GM12864 (cell line): ENCODE data around the gene COQ8B.

Experiments
- DNase-seq: peaks from one replicate; pipeline ENCODE4 v3.0.0-alpha.2; 2011; ENCODE audit warnings: low read depth
- H3K4me3 ChIP-seq: 2 replicates; pipeline ENCODE4 v1.5.1; 2011; ENCODE audit warnings: mild to moderate bottlenecking, low read depth, low read length, control low read depth
- TF ChIP-seq, protein P1 (sequence below): IDR thresholded peaks from 2 replicates; pipeline ENCODE4 v1.5.1; 2011; ENCODE audit warnings: low read depth, mild to moderate bottlenecking, moderate library complexity, low read length, control low read depth, inconsistent platforms; ENCODE audit errors: missing control alignments

The COQ8B gene

DNA sequence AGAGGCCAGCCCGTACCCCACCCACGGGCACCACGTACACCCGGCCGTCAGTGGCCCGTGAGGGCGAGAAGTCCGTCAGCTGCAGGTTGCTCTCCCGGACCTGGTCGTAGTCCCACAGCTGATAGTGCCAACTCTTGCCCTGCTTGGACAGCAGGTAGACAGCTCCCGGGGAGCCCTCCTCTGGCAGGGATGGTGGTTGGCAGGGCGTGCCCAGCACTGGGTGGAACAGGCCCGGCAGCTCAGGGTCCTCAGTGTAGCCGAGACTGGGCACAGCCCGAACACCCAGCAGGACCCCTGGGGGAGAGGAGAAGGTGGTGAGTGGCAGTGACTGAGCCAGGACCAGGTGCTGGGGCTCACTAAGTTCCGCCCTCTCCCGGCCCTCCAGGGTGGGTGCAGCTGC lies 25.8 kb upstream of the COQ8B start:
- no peak overlapping the region for H3K4me3 ChIP-seq
- TF ChIP-seq, protein P1, sequence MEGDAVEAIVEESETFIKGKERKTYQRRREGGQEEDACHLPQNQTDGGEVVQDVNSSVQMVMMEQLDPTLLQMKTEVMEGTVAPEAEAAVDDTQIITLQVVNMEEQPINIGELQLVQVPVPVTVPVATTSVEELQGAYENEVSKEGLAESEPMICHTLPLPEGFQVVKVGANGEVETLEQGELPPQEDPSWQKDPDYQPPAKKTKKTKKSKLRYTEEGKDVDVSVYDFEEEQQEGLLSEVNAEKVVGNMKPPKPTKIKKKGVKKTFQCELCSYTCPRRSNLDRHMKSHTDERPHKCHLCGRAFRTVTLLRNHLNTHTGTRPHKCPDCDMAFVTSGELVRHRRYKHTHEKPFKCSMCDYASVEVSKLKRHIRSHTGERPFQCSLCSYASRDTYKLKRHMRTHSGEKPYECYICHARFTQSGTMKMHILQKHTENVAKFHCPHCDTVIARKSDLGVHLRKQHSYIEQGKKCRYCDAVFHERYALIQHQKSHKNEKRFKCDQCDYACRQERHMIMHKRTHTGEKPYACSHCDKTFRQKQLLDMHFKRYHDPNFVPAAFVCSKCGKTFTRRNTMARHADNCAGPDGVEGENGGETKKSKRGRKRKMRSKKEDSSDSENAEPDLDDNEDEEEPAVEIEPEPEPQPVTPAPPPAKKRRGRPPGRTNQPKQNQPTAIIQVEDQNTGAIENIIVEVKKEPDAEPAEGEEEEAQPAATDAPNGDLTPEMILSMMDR, result no peak
- DNase-seq, result no peak

DNA sequence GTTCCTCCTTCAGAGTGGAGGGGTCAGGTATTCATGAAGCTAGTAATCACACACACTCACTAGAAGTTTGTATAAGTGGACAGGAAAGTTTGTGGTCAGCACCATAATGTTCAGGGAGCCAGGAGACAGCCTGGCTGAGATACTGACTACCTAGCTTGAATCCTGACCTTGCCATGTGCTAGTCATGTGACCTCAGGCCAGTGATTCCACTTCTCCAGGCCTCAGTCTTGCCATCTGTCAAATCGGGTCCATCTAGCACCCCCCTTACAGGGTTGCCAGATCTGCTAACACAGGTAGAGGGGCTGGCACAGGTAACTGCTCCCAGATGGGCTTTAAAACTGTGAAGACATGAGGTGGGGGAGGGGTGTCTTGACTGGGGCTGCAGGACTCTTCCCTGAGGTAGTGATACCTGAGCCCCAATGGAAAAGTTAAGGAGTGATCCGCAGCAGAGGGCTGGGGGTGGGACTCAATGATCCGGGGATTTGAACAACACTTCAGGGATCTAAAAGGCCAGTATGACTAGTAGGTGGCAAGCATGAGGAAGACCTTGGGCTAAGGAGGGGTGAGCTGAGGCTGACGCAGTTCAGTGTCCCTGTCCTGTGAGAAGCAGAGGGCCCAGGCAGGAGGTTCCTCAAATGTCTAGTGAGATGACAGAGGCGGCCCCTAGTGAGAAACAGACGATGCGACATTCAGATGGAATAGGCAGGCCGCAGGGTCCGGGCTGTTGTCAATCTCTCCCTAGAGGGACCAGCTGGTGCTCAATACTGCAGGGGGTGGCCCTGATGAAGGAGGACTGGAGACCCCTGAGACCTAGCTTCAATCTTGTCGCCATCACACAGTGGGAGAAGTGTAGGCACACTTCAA lies 25.1 kb upstream of the COQ8B start:
- no peak for DNase-seq
- no peak overlapping the region for H3K4me3 ChIP-seq
- TF ChIP-seq, protein P1, result no peak

DNA sequence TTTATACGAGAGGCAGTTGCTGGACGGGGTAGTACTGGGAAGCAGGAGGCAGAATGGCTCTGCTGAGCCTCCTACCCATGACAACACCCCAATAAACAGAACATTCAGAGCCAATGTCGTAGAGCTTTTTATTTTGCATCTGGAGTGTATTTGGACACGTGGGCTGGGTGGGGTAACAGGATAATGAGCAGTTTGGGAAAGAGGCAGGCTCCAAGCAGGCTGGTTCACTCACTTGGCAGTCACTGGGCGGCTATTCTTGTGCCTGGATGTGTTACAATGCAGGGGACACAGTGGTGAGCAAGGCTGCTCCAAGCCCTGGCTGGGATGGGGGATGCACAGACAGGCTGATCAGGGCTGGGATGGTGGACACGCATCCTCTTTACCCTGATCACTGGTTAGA lies 24.1 kb upstream of the COQ8B start:
- TF ChIP-seq, protein P1, result no peak
- H3K4me3 ChIP-seq, result no peak overlapping the region
- DNase-seq, result no peak

DNA sequence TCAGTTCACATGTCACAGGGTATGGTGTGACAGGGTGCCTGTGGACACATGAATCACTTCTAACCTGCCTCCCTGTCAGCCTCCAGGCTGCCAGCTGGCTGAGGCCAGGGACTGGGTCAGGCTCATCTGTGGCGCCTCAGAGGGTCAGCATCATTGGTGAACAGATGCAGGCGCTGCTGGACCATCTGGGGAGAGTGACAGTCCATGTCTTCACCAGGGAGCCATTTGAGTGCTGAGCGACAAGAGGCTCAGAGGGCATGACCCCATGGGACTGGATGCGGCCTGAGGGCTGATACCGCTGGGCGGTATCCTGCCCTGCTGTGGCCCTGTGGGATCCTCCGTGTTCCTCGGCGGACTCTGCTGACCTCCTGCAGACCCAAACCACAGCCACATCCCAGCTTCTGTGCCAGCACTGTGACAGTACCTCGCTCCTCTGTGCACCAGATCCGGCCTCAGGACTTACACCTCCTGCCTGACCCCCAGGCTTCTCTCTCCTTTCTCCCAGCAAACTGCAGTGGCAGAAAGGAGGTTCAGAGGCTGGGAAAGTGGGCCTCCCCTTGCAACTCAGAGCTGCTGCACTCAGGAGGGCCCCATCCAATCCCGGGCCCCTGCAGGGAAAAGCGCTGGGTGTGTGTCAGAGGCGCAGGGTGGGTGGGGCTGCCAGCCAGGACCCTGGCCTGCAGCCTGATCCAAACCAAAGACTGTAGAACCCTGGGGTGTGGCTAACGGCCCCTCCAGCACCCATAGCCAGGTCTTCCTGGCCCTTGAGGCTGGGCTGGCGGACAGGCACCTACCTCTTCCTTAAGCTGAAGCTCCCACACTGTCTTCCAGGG lies 23.4 kb upstream of the COQ8B start:
- no peak overlapping the region for H3K4me3 ChIP-seq
- TF ChIP-seq, protein P1, result no peak
- no peak for DNase-seq

DNA sequence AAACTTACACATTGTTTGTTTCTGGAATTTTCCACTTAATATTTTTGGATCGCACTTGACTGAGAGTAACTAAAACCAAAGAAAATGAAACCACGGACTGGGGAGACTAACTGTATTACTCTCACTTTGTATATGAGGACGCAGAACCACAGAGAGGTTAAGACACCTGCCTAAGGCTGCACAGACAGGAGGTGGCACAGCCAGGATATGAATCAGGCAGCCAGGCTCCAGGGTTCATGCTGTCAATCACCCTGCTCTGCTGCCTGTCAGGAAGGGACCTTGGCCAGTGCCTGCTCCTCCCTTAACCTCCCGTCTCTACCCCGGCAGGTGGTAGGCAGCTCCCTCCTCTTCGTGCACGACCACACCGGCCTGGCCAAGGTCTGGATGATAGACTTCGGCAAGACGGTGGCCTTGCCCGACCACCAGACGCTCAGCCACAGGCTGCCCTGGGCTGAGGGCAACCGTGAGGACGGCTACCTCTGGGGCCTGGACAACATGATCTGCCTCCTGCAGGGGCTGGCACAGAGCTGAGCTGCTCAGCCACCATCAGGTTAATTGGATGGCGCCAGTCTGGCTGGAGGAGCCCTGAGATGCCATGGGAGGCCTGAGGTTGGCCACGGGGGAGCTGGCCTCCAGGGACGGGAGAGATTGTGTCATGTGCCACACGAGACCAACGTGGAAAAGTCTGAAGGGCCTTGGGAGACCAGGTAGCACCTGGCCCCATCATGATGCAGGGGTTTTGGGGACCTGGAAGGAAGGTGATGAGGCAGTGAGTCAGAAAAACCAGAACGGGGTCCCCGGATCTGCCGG lies 22.5 kb upstream of the COQ8B start:
- no peak for DNase-seq
- no peak overlapping the region for H3K4me3 ChIP-seq
- TF ChIP-seq, protein P1, result no peak

DNA sequence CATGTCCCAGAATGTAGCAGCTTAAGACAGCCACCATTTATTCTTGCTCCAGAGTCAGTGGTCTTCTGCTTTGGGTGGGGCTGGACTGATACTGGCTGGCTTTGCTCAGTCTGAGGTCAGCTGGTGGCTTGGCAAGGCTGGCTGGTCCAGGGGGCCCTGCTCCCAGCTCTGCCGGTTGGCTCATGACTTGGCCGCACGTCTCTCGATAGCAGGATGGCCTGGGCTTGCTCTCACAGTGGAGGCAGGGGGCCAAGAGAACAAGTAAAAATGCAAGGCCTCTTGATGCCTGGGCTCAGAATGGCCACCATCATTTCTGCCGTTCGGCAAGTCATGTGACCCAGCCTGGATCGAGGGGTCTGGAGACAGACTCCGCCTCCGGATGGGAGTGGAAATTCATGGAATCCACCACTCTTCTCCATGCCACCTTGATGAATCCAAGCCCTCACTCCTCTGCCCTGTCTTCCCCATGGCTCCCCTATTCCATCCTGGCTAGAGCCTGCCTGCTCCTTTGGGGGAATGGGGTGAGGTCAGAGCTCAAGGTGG lies 20.5 kb upstream of the COQ8B start:
- H3K4me3 ChIP-seq, result no peak overlapping the region
- no peak for DNase-seq
- TF ChIP-seq, protein P1, result no peak
